ENCODE measurements around the gene RTP4.

RTP4 gene

GRCh38 chr3:187368251-187369088 lies at the start of gene RTP4:
Gene RTP4 (plus strand): TSS chr3:187368385. CDS start chr3:187368442, 57 bp downstream.
- peak; percentile 59 for DNase-seq

GRCh38 chr3:187318819-187319616 lies 49.2 kb upstream of the RTP4 start:
- peak; percentile 50 for DNase-seq

GRCh38 chr3:187319699-187320302 lies 48.4 kb upstream of the RTP4 start:
- DNase-seq: peak; percentile 62

GRCh38 chr3:187321766-187322165 lies 46.4 kb upstream of the RTP4 start:
- DNase-seq: no peak

GRCh38 chr3:187322291-187322690 lies 45.9 kb upstream of the RTP4 start:
- DNase-seq: no peak

- DNase-seq: no peak
These were observed 45.1 kb upstream of the RTP4 start for GRCh38 chr3:187323091-187323490.

- no peak for DNase-seq
These were observed 42.6 kb upstream of the RTP4 start for GRCh38 chr3:187325632-187326031.

GRCh38 chr3:187327845-187328244 lies 40.3 kb upstream of the RTP4 start:
- DNase-seq: no peak

GRCh38 chr3:187328691-187329090 lies 39.5 kb upstream of the RTP4 start:
- no peak for DNase-seq

- DNase-seq: no peak
These were observed 33.3 kb upstream of the RTP4 start for GRCh38 chr3:187334904-187335303.

GRCh38 chr3:187336322-187336721 lies 31.9 kb upstream of the RTP4 start:
- DNase-seq: no peak

- DNase-seq: no peak
These were observed 27.6 kb upstream of the RTP4 start for GRCh38 chr3:187340578-187340977.

GRCh38 chr3:187342255-187342654 lies 25.9 kb upstream of the RTP4 start:
- DNase-seq: no peak

GRCh38 chr3:187343670-187344069 lies 24.5 kb upstream of the RTP4 start:
- DNase-seq: no peak

GRCh38 chr3:187352581-187353575 lies 15.3 kb upstream of the RTP4 start:
- DNase-seq: no peak

GRCh38 chr3:187358068-187358467 lies 10.1 kb upstream of the RTP4 start:
- no peak for DNase-seq

- DNase-seq: no peak
These were observed 8.2 kb upstream of the RTP4 start for GRCh38 chr3:187359798-187360486.

GRCh38 chr3:187360596-187360995 lies 7.6 kb upstream of the RTP4 start:
- DNase-seq: no peak

- DNase-seq: no peak
These were observed 6.3 kb upstream of the RTP4 start for GRCh38 chr3:187361835-187362234.

- DNase-seq: no peak
These were observed 553 bp upstream of the RTP4 start for GRCh38 chr3:187367561-187368103.

- DNase-seq: no peak
These were observed 883 bp downstream of the RTP4 start for GRCh38 chr3:187369089-187369447.

- DNase-seq: no peak
These were observed 1.9 kb downstream of the RTP4 start for GRCh38 chr3:187370051-187370450.
